Measurements from ENCODE around the gene FAM90A26. TPM values are rescaled to one million over a fixed set of nuclear protein-coding genes. Genes with fewer than 3 reads are reported as not detected.
"Not testable (repeated sequence)": the region's sequence is repeated elsewhere in the genome, so short reads cannot be mapped to it uniquely, and the experiment has no call there.

FAM90A26 gene
- total and polyA plus RNA-seq, 2 experiments from 2014 or later: not detected

- H3K27me3 ChIP-seq; DNase-seq (ENCODE audit: low spot score); H3K79me2 ChIP-seq; H3K9me3 ChIP-seq (ENCODE audit: low read depth); H2AFZ ChIP-seq; H3K4me3 ChIP-seq; H3K36me3 ChIP-seq (replicated peaks; ENCODE audit: insufficient read depth, low read depth); H3K4me1 ChIP-seq (ENCODE audit: insufficient read depth); H3K9me2 ChIP-seq (replicated peaks; ENCODE audit: insufficient read depth); H4K20me1 ChIP-seq (ENCODE audit: insufficient read depth, poor library complexity, severe bottlenecking); H3K4me2 ChIP-seq; H3K27ac ChIP-seq: not testable (repeated sequence)
- WGBS (ENCODE audit: low lambda C conversion rate, missing lambda C conversion rate): 87% methylated on average over 12 of the region's 14 CpGs
Observed at GRCh38 chr4:9214701-9215100, 44.5 kb downstream of the FAM90A26 start.

- H3K4me2 ChIP-seq; H3K36me3 ChIP-seq (replicated peaks; ENCODE audit: insufficient read depth, low read depth); H3K27ac ChIP-seq; H3K79me2 ChIP-seq; H3K4me3 ChIP-seq; DNase-seq (ENCODE audit: low spot score); H3K4me1 ChIP-seq (ENCODE audit: insufficient read depth); H2AFZ ChIP-seq; H3K27me3 ChIP-seq; H3K9me3 ChIP-seq (ENCODE audit: low read depth); H4K20me1 ChIP-seq (ENCODE audit: insufficient read depth, poor library complexity, severe bottlenecking); H3K9me2 ChIP-seq (replicated peaks; ENCODE audit: insufficient read depth): not testable (repeated sequence)
- no CpG with 5 or more reads among the region's 14 CpGs for WGBS (ENCODE audit: low lambda C conversion rate, missing lambda C conversion rate)
Observed at GRCh38 chr4:9215105-9215504, 44.9 kb downstream of the FAM90A26 start, which contains the start of gene USP17L11. Gene USP17L11 (plus strand): TSS chr4:9215405. CDS start chr4:9215405, 0 bp downstream.

- WGBS (ENCODE audit: low lambda C conversion rate, missing lambda C conversion rate): no CpG with 5 or more reads among the region's 13 CpGs
- H3K79me2 ChIP-seq; H2AFZ ChIP-seq; DNase-seq (ENCODE audit: low spot score); H3K4me3 ChIP-seq; H3K4me2 ChIP-seq; H3K36me3 ChIP-seq (replicated peaks; ENCODE audit: insufficient read depth, low read depth); H3K27me3 ChIP-seq; H3K9me2 ChIP-seq (replicated peaks; ENCODE audit: insufficient read depth); H3K27ac ChIP-seq; H3K9me3 ChIP-seq (ENCODE audit: low read depth); H4K20me1 ChIP-seq (ENCODE audit: insufficient read depth, poor library complexity, severe bottlenecking); H3K4me1 ChIP-seq (ENCODE audit: insufficient read depth): not testable (repeated sequence)
Observed at GRCh38 chr4:9219852-9220251, 49.6 kb downstream of the FAM90A26 start, which contains the start of gene USP17L12. Gene USP17L12 (plus strand): TSS chr4:9220152. CDS start chr4:9220152, 0 bp downstream.

GRCh38 chr4:9224596-9224995 is 54.4 kb downstream of the FAM90A26 start, which contains the start of gene USP17L13:
Gene USP17L13 (plus strand): TSS chr4:9224896. CDS start chr4:9224896, 0 bp downstream.
- H3K9me3 ChIP-seq (ENCODE audit: low read depth); H4K20me1 ChIP-seq (ENCODE audit: insufficient read depth, poor library complexity, severe bottlenecking); H3K4me1 ChIP-seq (ENCODE audit: insufficient read depth); H3K36me3 ChIP-seq (replicated peaks; ENCODE audit: insufficient read depth, low read depth); H3K9me2 ChIP-seq (replicated peaks; ENCODE audit: insufficient read depth); H3K27ac ChIP-seq; H3K27me3 ChIP-seq; H3K4me2 ChIP-seq; H3K4me3 ChIP-seq; H3K79me2 ChIP-seq; DNase-seq (ENCODE audit: low spot score); H2AFZ ChIP-seq: not testable (repeated sequence)
- WGBS (ENCODE audit: low lambda C conversion rate, missing lambda C conversion rate): no CpG with 5 or more reads among the region's 14 CpGs

Other genes starting within 250 kb of the FAM90A26 start
- gene USP17L10, start 40.2 kb downstream of the FAM90A26 start, total RNA-seq: not detected in 2 replicates
- not detected in 2 replicates for gene USP17L10, start 40.2 kb downstream of the FAM90A26 start, polyA plus RNA-seq
- not detected in 2 replicates for gene USP17L11, start 45.0 kb downstream of the FAM90A26 start, total RNA-seq
- gene USP17L11, start 45.0 kb downstream of the FAM90A26 start, polyA plus RNA-seq: not detected in 2 replicates
- gene USP17L12, start 49.7 kb downstream of the FAM90A26 start, total RNA-seq: not detected in 2 replicates
- gene USP17L12, start 49.7 kb downstream of the FAM90A26 start, polyA plus RNA-seq: not detected in 2 replicates
- gene USP17L13, start 54.5 kb downstream of the FAM90A26 start, total RNA-seq: not detected in 2 replicates
- not detected in 2 replicates for gene USP17L13, start 54.5 kb downstream of the FAM90A26 start, polyA plus RNA-seq
- gene USP17L15, start 64.0 kb downstream of the FAM90A26 start, total RNA-seq: 0.56 TPM in 1 of 2 replicates, not detected in the other
- gene USP17L15, start 64.0 kb downstream of the FAM90A26 start, polyA plus RNA-seq: not detected in 2 replicates
- gene USP17L17, start 73.5 kb downstream of the FAM90A26 start, total RNA-seq: not detected in 2 replicates
- gene USP17L17, start 73.5 kb downstream of the FAM90A26 start, polyA plus RNA-seq: not detected in 2 replicates
- not detected in 2 replicates for gene USP17L18, start 78.2 kb downstream of the FAM90A26 start, total RNA-seq
- gene USP17L18, start 78.2 kb downstream of the FAM90A26 start, polyA plus RNA-seq: not detected in 2 replicates
- not detected in 2 replicates for gene USP17L19, start 83.0 kb downstream of the FAM90A26 start, total RNA-seq
- not detected in 2 replicates for gene USP17L19, start 83.0 kb downstream of the FAM90A26 start, polyA plus RNA-seq
- gene USP17L20, start 87.7 kb downstream of the FAM90A26 start, total RNA-seq: not detected in 2 replicates
- not detected in 2 replicates for gene USP17L20, start 87.7 kb downstream of the FAM90A26 start, polyA plus RNA-seq
- gene USP17L21, start 92.5 kb downstream of the FAM90A26 start, total RNA-seq: not detected in 2 replicates
- not detected in 2 replicates for gene USP17L21, start 92.5 kb downstream of the FAM90A26 start, polyA plus RNA-seq
- gene USP17L22, start 97.2 kb downstream of the FAM90A26 start, total RNA-seq: not detected in 2 replicates
- gene USP17L22, start 97.2 kb downstream of the FAM90A26 start, polyA plus RNA-seq: not detected in 2 replicates
- gene USP17L24, start 154.8 kb downstream of the FAM90A26 start, total RNA-seq: not detected in 2 replicates
- not detected in 2 replicates for gene USP17L24, start 154.8 kb downstream of the FAM90A26 start, polyA plus RNA-seq
- gene USP17L25, start 159.5 kb downstream of the FAM90A26 start, total RNA-seq: not detected in 2 replicates
- gene USP17L25, start 159.5 kb downstream of the FAM90A26 start, polyA plus RNA-seq: not detected in 2 replicates
- not detected in 2 replicates for gene USP17L26, start 164.2 kb downstream of the FAM90A26 start, total RNA-seq
- gene USP17L26, start 164.2 kb downstream of the FAM90A26 start, polyA plus RNA-seq: not detected in 2 replicates
- gene USP17L5, start 169.0 kb downstream of the FAM90A26 start, total RNA-seq: not detected in 2 replicates
- not detected in 2 replicates for gene USP17L5, start 169.0 kb downstream of the FAM90A26 start, polyA plus RNA-seq
- not detected in 2 replicates for gene USP17L27, start 173.7 kb downstream of the FAM90A26 start, total RNA-seq
- not detected in 2 replicates for gene USP17L27, start 173.7 kb downstream of the FAM90A26 start, polyA plus RNA-seq
- not detected in 2 replicates for gene USP17L28, start 178.5 kb downstream of the FAM90A26 start, total RNA-seq
- not detected in 2 replicates for gene USP17L28, start 178.5 kb downstream of the FAM90A26 start, polyA plus RNA-seq
- not detected in 2 replicates for gene USP17L29, start 183.2 kb downstream of the FAM90A26 start, total RNA-seq
- gene USP17L29, start 183.2 kb downstream of the FAM90A26 start, polyA plus RNA-seq: not detected in 2 replicates
- gene USP17L30, start 192.7 kb downstream of the FAM90A26 start, total RNA-seq: not detected in 2 replicates
- gene USP17L30, start 192.7 kb downstream of the FAM90A26 start, polyA plus RNA-seq: not detected in 2 replicates

All from hepatocyte (in vitro differentiated cells).